Measurements from ENCODE around the gene CAMTA1. TPM values are rescaled to one million over a fixed set of nuclear protein-coding genes. Genes with fewer than 3 reads are reported as not detected.

Gene CAMTA1
- total RNA-seq, 1 donor from 2014 or later = 99.0 TPM

GRCh38 chr1:7629011-7629410, 843.8 kb downstream of the CAMTA1 start:
- Mint-ChIP-seq H3K4me1 (ENCODE audit: low read depth) (no peaks in the 10 kb centered on the region), H3K4me3 (ENCODE audit: low read depth) (no peak overlapping the region), H3K9me3 (ENCODE audit: low read depth) (no peaks in the 10 kb centered on the region), H3K27ac (no peak overlapping the region), H3K36me3 (ENCODE audit: insufficient read depth) (no peaks in the 10 kb centered on the region), H3K27me3 (peaks cover 39% of the 10 kb centered on the region)
- DNase-seq (ENCODE audit: low spot score, unreplicated experiment) = no peak
- TF ChIP-seq CTCF (IDR thresholded peaks at IDR 0.05; ENCODE audit: unreplicated experiment) = no peak

- no peak overlapping the region for H3K4me3 Mint-ChIP-seq (ENCODE audit: low read depth)
- no peaks in the 10 kb centered on the region for H3K36me3 Mint-ChIP-seq (ENCODE audit: insufficient read depth)
- DNase-seq (ENCODE audit: low spot score, unreplicated experiment) = no peak
- no peaks in the 10 kb centered on the region for H3K4me1 Mint-ChIP-seq (ENCODE audit: low read depth)
- no peaks in the 10 kb centered on the region for H3K9me3 Mint-ChIP-seq (ENCODE audit: low read depth)
- H3K27ac Mint-ChIP-seq = no peak overlapping the region
- H3K27me3 Mint-ChIP-seq = peaks cover 41% of the 10 kb centered on the region
- TF ChIP-seq CTCF (IDR thresholded peaks at IDR 0.05; ENCODE audit: unreplicated experiment) = no peak
Observed at GRCh38 chr1:7629465-7630195, 844.4 kb downstream of the CAMTA1 start.

GRCh38 chr1:7630378-7630777, 845.1 kb downstream of the CAMTA1 start:
- H3K9me3 Mint-ChIP-seq (ENCODE audit: low read depth) = no peaks in the 10 kb centered on the region
- H3K4me3 Mint-ChIP-seq (ENCODE audit: low read depth) = no peak overlapping the region
- H3K36me3 Mint-ChIP-seq (ENCODE audit: insufficient read depth) = no peaks in the 10 kb centered on the region
- no peaks in the 10 kb centered on the region for H3K4me1 Mint-ChIP-seq (ENCODE audit: low read depth)
- DNase-seq (ENCODE audit: low spot score, unreplicated experiment) = no peak
- no peak overlapping the region for H3K27ac Mint-ChIP-seq
- peaks cover 37% of the 10 kb centered on the region for H3K27me3 Mint-ChIP-seq
- TF ChIP-seq CTCF (IDR thresholded peaks at IDR 0.05; ENCODE audit: unreplicated experiment) = no peak

GRCh38 chr1:7632176-7632575, 846.9 kb downstream of the CAMTA1 start:
- Mint-ChIP-seq H3K4me3 (ENCODE audit: low read depth) (no peak overlapping the region), H3K27ac (no peak overlapping the region), H3K27me3 (peaks cover 23% of the 10 kb centered on the region), H3K36me3 (ENCODE audit: insufficient read depth) (no peaks in the 10 kb centered on the region), H3K9me3 (ENCODE audit: low read depth) (no peaks in the 10 kb centered on the region), H3K4me1 (ENCODE audit: low read depth) (no peaks in the 10 kb centered on the region)
- TF ChIP-seq CTCF (IDR thresholded peaks at IDR 0.05; ENCODE audit: unreplicated experiment) = no peak
- no peak for DNase-seq (ENCODE audit: low spot score, unreplicated experiment)

GRCh38 chr1:7632681-7633080, 847.4 kb downstream of the CAMTA1 start:
- H3K27ac Mint-ChIP-seq = no peak overlapping the region
- no peaks in the 10 kb centered on the region for H3K4me1 Mint-ChIP-seq (ENCODE audit: low read depth)
- peaks cover 18% of the 10 kb centered on the region for H3K27me3 Mint-ChIP-seq
- H3K36me3 Mint-ChIP-seq (ENCODE audit: insufficient read depth) = no peaks in the 10 kb centered on the region
- no peak for DNase-seq (ENCODE audit: low spot score, unreplicated experiment)
- H3K9me3 Mint-ChIP-seq (ENCODE audit: low read depth) = no peaks in the 10 kb centered on the region
- TF ChIP-seq CTCF (IDR thresholded peaks at IDR 0.05; ENCODE audit: unreplicated experiment) = no peak
- no peak overlapping the region for H3K4me3 Mint-ChIP-seq (ENCODE audit: low read depth)

Data from progenitor cell of endocrine pancreas (in vitro differentiated cells).